K562 (cell line): ENCODE measurements around the gene FNBP1. TPM values are rescaled to one million over a fixed set of nuclear protein-coding genes. Genes with fewer than 3 reads are reported as not detected.

Experiments used
- CHD4 ChIP-seq: fragments of 200-600 bp; sonication (generic); IDR thresholded peaks from 3 replicates; pipeline ENCODE4 v1.6.1; 2012; ENCODE audit warnings: low read depth, mild to moderate bottlenecking, mixed read lengths, low read length, inconsistent platforms; ENCODE audit not compliant: insufficient read depth, insufficient replicate concordance, poor library complexity, severe bottlenecking
- KDM1A ChIP-seq, 2 experiments: fragments of 450-650 bp; IDR thresholded peaks; 2 replicates each; pipeline ENCODE4 v1.6.1; 2016; ENCODE audit warnings: mild to moderate bottlenecking in 2 of 2
- SMAD4 ChIP-seq: fragments of 250-450 bp; sonication (Bioruptor Pico); conservative IDR thresholded peaks from 2 replicates; pipeline ENCODE4 v1.8.0; 2021; ENCODE audit warnings: inconsistent platforms, mild to moderate bottlenecking, moderate library complexity
- TOE1 ChIP-seq, 2 experiments: fragments of 450-650 bp in 1 of 2; sonication (generic) in 1 of 2; formaldehyde crosslinking in 1 of 2; IDR thresholded peaks; 2 replicates each; pipeline versions ENCODE4 v1.7.1 to v1.8.0; 2016 to 2022; ENCODE audit warnings: borderline replicate concordance in 2 of 2, mild to moderate bottlenecking in 2 of 2, antibody characterized with exemption in 1 of 2, inconsistent platforms in 1 of 2, low read depth in 1 of 2, missing genetic modification reagents in 1 of 2, moderate library complexity in 1 of 2
- XRCC5 ChIP-seq: fragments of 200-400 bp; formaldehyde crosslinking; IDR thresholded peaks from 2 replicates; pipeline ENCODE4 v1.6.1; 2017; ENCODE audit warnings: low read depth, mild to moderate bottlenecking, low read length
- ZNF778 ChIP-seq: fragments of 450-650 bp; formaldehyde crosslinking; IDR thresholded peaks from 2 replicates; pipeline ENCODE4 v1.4.0; 2020; ENCODE audit warnings: mild to moderate bottlenecking, moderate library complexity
- polyA plus RNA-seq, 8 experiments: library from polyadenylated mRNA; depleted of rRNA in 4 of 8; stranded (reverse) in 5 of 8; unstranded in 3 of 8; fragments of >200 nt; fragmentation: Nextera tagmentation in 2 of 8; fragmentation: Illumina TruSeq in 1 of 8; extraction: Ambion mirVana in 2 of 8; extraction: Trizol in 1 of 8; gene quantifications; 2 replicates each; pipeline versions ENCODE4 v1.2.1 to v1.2.3, GENCODE V29; 2011 to 2014; ENCODE audit warnings: inconsistent platforms in 1 of 8, missing spikeins in 1 of 8
- total RNA-seq, 7 experiments: library from RNA; depleted of rRNA in 6 of 7; stranded (reverse); fragments of >200 nt in 6 of 7; fragmentation: Illumina TruSeq in 2 of 7; extraction: Trizol in 2 of 7; gene quantifications; 2 replicates each; pipeline versions ENCODE4 v1.2.1 to v1.2.3, GENCODE V29; 2011 to 2021; ENCODE audit warnings: low replicate concordance in 1 of 7
- TF ChIP-seq, protein P1 (sequence below): sonication (generic); formaldehyde crosslinking; IDR thresholded peaks from 2 replicates; pipeline ENCODE4 v1.8.0; 2023; ENCODE audit warnings: mild to moderate bottlenecking, missing genetic modification reagents
- TF ChIP-seq, protein P2 (sequence below): fragments of 250-450 bp; sonication (Bioruptor Pico); IDR thresholded peaks from 2 replicates; pipeline ENCODE4 v1.8.0; 2022; ENCODE audit warnings: moderate library complexity, mild to moderate bottlenecking, inconsistent platforms
- TF ChIP-seq, protein P3 (sequence below): fragments of 250-450 bp; sonication (Bioruptor Pico); IDR thresholded peaks from 2 replicates; pipeline ENCODE4 v1.4.0; 2020

Gene FNBP1
- total and polyA plus RNA-seq, 9 of the 15 experiments (the other 6 are each of a cell fraction or from before 2014, with no cell fraction given), result 1.8 to 14.9 (median 7.6) TPM

DNA sequence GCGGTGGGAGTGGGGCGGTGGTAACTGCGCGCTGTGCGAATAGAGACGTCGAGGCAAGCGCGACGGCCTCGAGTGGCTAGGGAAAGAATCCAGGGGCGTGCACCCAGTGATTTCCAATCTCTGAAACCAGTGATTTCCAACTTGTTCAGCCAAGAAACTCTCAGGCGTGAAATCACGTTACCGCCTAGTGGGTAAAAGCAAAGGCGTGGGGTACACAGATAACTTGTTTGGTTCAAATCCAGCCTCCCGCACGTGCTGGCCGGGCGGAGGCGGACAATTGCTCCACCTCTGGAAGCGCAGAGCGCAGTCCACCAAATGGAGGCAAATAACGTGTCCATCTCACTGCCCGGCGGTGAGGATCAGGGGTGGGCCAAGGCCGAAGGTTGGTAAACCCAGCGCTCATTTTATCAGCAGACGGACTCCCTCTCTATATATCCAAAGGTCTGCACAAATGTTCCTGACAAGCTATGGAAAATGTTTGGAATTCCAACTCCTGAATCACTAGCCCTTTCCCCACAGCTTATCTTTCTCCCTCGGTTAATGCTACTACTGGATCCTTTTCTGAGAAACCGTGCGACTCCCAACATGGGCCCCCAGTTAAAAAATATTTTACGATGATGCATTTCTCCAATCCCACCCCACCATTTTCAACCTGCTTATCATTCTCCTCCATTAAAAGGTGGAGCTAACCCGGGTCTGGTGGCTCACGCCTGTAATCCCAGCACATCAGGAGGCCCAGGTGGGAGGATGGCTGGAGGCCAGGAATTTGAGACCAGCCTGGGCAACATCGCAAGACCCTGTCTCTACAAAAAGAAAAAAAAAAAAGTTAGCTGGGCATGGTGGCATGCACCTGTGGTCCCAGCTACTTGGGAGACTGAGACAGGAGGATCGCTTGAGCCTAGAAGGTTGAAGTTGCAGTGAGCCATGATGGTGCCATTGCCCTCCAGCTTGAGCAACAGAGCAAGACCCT lies 950 bp upstream of the FNBP1 start (continued):
- TF ChIP-seq, protein P1, sequence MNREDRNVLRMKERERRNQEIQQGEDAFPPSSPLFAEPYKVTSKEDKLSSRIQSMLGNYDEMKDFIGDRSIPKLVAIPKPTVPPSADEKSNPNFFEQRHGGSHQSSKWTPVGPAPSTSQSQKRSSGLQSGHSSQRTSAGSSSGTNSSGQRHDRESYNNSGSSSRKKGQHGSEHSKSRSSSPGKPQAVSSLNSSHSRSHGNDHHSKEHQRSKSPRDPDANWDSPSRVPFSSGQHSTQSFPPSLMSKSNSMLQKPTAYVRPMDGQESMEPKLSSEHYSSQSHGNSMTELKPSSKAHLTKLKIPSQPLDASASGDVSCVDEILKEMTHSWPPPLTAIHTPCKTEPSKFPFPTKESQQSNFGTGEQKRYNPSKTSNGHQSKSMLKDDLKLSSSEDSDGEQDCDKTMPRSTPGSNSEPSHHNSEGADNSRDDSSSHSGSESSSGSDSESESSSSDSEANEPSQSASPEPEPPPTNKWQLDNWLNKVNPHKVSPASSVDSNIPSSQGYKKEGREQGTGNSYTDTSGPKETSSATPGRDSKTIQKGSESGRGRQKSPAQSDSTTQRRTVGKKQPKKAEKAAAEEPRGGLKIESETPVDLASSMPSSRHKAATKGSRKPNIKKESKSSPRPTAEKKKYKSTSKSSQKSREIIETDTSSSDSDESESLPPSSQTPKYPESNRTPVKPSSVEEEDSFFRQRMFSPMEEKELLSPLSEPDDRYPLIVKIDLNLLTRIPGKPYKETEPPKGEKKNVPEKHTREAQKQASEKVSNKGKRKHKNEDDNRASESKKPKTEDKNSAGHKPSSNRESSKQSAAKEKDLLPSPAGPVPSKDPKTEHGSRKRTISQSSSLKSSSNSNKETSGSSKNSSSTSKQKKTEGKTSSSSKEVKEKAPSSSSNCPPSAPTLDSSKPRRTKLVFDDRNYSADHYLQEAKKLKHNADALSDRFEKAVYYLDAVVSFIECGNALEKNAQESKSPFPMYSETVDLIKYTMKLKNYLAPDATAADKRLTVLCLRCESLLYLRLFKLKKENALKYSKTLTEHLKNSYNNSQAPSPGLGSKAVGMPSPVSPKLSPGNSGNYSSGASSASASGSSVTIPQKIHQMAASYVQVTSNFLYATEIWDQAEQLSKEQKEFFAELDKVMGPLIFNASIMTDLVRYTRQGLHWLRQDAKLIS, result peak; percentile 82
- TF ChIP-seq XRCC5, result 0 out of 2 replicates have a peak, but pooled peaks have one; percentile 0
- no peak for TF ChIP-seq TOE1 (IDR thresholded peaks at IDR 0.05; ENCODE audit: borderline replicate concordance)
- no peak for TF ChIP-seq TOE1 (CRISPR knock-in tag; IDR thresholded peaks at IDR 0.05; ENCODE audit: borderline replicate concordance, low read depth)
- peak; percentile 89 for TF ChIP-seq SMAD4 (CRISPR knock-in tag)
- TF ChIP-seq CHD4, result no peak
- TF ChIP-seq, protein P2, sequence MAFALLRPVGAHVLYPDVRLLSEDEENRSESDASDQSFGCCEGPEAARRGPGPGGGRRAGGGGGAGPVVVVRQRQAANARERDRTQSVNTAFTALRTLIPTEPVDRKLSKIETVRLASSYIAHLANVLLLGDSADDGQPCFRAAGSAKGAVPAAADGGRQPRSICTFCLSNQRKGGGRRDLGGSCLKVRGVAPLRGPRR (CRISPR knock-in tag), result no peak
- TF ChIP-seq, protein P3, sequence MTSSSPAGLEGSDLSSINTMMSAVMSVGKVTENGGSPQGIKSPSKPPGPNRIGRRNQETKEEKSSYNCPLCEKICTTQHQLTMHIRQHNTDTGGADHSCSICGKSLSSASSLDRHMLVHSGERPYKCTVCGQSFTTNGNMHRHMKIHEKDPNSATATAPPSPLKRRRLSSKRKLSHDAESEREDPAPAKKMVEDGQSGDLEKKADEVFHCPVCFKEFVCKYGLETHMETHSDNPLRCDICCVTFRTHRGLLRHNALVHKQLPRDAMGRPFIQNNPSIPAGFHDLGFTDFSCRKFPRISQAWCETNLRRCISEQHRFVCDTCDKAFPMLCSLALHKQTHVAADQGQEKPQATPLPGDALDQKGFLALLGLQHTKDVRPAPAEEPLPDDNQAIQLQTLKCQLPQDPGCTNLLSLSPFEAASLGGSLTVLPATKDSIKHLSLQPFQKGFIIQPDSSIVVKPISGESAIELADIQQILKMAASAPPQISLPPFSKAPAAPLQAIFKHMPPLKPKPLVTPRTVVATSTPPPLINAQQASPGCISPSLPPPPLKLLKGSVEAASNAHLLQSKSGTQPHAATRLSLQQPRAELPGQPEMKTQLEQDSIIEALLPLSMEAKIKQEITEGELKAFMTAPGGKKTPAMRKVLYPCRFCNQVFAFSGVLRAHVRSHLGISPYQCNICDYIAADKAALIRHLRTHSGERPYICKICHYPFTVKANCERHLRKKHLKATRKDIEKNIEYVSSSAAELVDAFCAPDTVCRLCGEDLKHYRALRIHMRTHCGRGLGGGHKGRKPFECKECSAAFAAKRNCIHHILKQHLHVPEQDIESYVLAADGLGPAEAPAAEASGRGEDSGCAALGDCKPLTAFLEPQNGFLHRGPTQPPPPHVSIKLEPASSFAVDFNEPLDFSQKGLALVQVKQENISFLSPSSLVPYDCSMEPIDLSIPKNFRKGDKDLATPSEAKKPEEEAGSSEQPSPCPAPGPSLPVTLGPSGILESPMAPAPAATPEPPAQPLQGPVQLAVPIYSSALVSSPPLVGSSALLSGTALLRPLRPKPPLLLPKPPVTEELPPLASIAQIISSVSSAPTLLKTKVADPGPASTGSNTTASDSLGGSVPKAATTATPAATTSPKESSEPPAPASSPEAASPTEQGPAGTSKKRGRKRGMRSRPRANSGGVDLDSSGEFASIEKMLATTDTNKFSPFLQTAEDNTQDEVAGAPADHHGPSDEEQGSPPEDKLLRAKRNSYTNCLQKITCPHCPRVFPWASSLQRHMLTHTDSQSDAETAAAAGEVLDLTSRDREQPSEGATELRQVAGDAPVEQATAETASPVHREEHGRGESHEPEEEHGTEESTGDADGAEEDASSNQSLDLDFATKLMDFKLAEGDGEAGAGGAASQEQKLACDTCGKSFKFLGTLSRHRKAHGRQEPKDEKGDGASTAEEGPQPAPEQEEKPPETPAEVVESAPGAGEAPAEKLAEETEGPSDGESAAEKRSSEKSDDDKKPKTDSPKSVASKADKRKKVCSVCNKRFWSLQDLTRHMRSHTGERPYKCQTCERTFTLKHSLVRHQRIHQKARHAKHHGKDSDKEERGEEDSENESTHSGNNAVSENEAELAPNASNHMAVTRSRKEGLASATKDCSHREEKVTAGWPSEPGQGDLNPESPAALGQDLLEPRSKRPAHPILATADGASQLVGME, result no peak
- TF ChIP-seq KDM1A (IDR thresholded peaks at IDR 0.05), result peak; percentile 100
- no peak for TF ChIP-seq ZNF778 (CRISPR knock-in tag)
